ENCODE results near the gene RASEF.

GRCh38 chr9:83066771-83067170 lies 3.8 kb upstream of the RASEF start:
- TF ChIP-seq, protein P1, sequence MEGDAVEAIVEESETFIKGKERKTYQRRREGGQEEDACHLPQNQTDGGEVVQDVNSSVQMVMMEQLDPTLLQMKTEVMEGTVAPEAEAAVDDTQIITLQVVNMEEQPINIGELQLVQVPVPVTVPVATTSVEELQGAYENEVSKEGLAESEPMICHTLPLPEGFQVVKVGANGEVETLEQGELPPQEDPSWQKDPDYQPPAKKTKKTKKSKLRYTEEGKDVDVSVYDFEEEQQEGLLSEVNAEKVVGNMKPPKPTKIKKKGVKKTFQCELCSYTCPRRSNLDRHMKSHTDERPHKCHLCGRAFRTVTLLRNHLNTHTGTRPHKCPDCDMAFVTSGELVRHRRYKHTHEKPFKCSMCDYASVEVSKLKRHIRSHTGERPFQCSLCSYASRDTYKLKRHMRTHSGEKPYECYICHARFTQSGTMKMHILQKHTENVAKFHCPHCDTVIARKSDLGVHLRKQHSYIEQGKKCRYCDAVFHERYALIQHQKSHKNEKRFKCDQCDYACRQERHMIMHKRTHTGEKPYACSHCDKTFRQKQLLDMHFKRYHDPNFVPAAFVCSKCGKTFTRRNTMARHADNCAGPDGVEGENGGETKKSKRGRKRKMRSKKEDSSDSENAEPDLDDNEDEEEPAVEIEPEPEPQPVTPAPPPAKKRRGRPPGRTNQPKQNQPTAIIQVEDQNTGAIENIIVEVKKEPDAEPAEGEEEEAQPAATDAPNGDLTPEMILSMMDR (IDR thresholded peaks at IDR 0.05; ENCODE audit: low read length), result no peak
- TF ChIP-seq EZH2phosphoT487 (IDR thresholded peaks at IDR 0.05; ENCODE audit: low read length), result no peak
- no peak for TF ChIP-seq EZH2 (optimal IDR thresholded peaks at IDR 0.05; ENCODE audit: low read depth, low read length)
